Hair follicular keratinocyte (primary cell): ENCODE results near the gene MGAT4D. TPM values are rescaled to one million over a fixed set of nuclear protein-coding genes. Genes with fewer than 3 reads are reported as not detected.

Source experiments
- total RNA-seq: library from RNA; depleted of rRNA; stranded (reverse); fragments of >200 nt; gene quantifications from 2 replicates; pipeline ENCODE4 v1.2.3, GENCODE V29; 2015

The MGAT4D gene
- total RNA-seq, result not detected in 2 replicates

GRCh38 chr4:140497747-140498636, at the start of gene MGAT4D:
MGAT4D (minus strand) TSS chr4:140498293; CDS start chr4:140498222, 71 bp downstream.

GRCh38 chr4:140523857-140524742, 26.0 kb upstream of the MGAT4D start, which contains the start of gene ELMOD2:
ELMOD2 (plus strand) TSS chr4:140524168; CDS start chr4:140525429, 1,261 bp downstream.

GRCh38 chr4:140427106-140427918, 70.8 kb downstream of the MGAT4D start, which contains the start of gene CLGN:
CLGN (minus strand) TSS chr4:140427648; CDS start chr4:140413078, 14,570 bp downstream.

Other genes with a start within 250 kb of the MGAT4D start
- gene SCOC, start 124.6 kb downstream of the MGAT4D start, total RNA-seq, result 66.4 and 72.4 TPM in 2 replicates
- gene CLGN, start 70.6 kb downstream of the MGAT4D start, total RNA-seq, result 0.15 and 0.78 TPM in 2 replicates
- gene ELMOD2, start 25.9 kb upstream of the MGAT4D start, total RNA-seq, result 17.6 and 18.5 TPM in 2 replicates
- not detected in 2 replicates for gene UCP1, start 70.7 kb upstream of the MGAT4D start, total RNA-seq